ENCODE measurements around the gene S1PR2.

S1PR2 gene

DNA sequence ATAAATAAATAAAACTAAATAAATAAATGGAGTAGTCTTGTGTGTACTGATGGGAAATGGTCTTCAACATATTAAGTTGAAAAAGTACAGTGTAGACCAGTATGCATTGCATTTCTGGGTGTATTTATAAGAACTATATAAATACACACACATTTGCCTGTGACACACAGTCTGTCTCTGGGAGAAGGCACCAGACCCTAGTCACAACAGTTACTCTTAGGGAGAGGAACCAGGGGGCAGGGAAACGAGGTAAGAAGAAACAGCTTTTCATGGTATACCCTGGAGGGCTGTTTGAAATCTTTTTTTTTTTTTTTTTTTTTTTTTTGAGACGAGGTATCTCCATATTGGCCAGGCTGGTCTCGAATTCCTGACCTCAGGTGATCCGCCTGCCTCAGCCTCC, 2.8 kb upstream of the S1PR2 start:
- no peak for TF ChIP-seq TSHZ2 (CRISPR knock-in tag; IDR thresholded peaks at IDR 0.05)
- TF ChIP-seq GLIS3 (CRISPR knock-in tag; IDR thresholded peaks at IDR 0.05), result no peak
- no peak for TF ChIP-seq OSR1 (CRISPR knock-in tag; IDR thresholded peaks at IDR 0.05)
- no peak for TF ChIP-seq PPARA (CRISPR knock-in tag; IDR thresholded peaks at IDR 0.05; ENCODE audit: borderline replicate concordance)
- TF ChIP-seq TOX (CRISPR knock-in tag; IDR thresholded peaks at IDR 0.05; ENCODE audit: borderline replicate concordance), result no peak
- TF ChIP-seq, protein P1, sequence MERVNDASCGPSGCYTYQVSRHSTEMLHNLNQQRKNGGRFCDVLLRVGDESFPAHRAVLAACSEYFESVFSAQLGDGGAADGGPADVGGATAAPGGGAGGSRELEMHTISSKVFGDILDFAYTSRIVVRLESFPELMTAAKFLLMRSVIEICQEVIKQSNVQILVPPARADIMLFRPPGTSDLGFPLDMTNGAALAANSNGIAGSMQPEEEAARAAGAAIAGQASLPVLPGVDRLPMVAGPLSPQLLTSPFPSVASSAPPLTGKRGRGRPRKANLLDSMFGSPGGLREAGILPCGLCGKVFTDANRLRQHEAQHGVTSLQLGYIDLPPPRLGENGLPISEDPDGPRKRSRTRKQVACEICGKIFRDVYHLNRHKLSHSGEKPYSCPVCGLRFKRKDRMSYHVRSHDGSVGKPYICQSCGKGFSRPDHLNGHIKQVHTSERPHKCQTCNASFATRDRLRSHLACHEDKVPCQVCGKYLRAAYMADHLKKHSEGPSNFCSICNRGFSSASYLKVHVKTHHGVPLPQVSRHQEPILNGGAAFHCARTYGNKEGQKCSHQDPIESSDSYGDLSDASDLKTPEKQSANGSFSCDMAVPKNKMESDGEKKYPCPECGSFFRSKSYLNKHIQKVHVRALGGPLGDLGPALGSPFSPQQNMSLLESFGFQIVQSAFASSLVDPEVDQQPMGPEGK (CRISPR knock-in tag; IDR thresholded peaks at IDR 0.05; ENCODE audit: borderline replicate concordance), result no peak
- no peak for TF ChIP-seq ISL1 (CRISPR knock-in tag; IDR thresholded peaks at IDR 0.05)
- TF ChIP-seq ARNTL (CRISPR knock-in tag; IDR thresholded peaks at IDR 0.05; ENCODE audit: borderline replicate concordance, low read depth), result no peak
- TF ChIP-seq, protein P2, sequence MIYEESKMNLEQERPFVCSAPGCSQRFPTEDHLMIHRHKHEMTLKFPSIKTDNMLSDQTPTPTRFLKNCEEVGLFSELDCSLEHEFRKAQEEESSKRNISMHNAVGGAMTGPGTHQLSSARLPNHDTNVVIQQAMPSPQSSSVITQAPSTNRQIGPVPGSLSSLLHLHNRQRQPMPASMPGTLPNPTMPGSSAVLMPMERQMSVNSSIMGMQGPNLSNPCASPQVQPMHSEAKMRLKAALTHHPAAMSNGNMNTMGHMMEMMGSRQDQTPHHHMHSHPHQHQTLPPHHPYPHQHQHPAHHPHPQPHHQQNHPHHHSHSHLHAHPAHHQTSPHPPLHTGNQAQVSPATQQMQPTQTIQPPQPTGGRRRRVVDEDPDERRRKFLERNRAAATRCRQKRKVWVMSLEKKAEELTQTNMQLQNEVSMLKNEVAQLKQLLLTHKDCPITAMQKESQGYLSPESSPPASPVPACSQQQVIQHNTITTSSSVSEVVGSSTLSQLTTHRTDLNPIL (CRISPR knock-in tag; IDR thresholded peaks at IDR 0.05; ENCODE audit: low read depth), result no peak
- no peak for TF ChIP-seq CSRNP3 (CRISPR knock-in tag; IDR thresholded peaks at IDR 0.05)
- no peak for TF ChIP-seq ZFP30 (CRISPR knock-in tag; IDR thresholded peaks at IDR 0.05)
- TF ChIP-seq CSDC2 (CRISPR knock-in tag; IDR thresholded peaks at IDR 0.05), result no peak
- TF ChIP-seq RARB (CRISPR knock-in tag; IDR thresholded peaks at IDR 0.05), result no peak
- TF ChIP-seq ZFP3 (CRISPR knock-in tag; IDR thresholded peaks at IDR 0.05), result no peak
- TF ChIP-seq, protein P3, sequence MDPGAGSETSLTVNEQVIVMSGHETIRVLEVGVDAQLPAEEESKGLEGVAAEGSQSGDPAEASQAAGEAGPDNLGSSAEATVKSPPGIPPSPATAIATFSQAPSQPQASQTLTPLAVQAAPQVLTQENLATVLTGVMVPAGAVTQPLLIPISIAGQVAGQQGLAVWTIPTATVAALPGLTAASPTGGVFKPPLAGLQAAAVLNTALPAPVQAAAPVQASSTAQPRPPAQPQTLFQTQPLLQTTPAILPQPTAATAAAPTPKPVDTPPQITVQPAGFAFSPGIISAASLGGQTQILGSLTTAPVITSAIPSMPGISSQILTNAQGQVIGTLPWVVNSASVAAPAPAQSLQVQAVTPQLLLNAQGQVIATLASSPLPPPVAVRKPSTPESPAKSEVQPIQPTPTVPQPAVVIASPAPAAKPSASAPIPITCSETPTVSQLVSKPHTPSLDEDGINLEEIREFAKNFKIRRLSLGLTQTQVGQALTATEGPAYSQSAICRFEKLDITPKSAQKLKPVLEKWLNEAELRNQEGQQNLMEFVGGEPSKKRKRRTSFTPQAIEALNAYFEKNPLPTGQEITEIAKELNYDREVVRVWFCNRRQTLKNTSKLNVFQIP (CRISPR knock-in tag; IDR thresholded peaks at IDR 0.05; ENCODE audit: borderline replicate concordance, low read depth), result no peak
- TF ChIP-seq SNAI2 (CRISPR knock-in tag; IDR thresholded peaks at IDR 0.05), result no peak
- TF ChIP-seq ZNF70 (CRISPR knock-in tag; IDR thresholded peaks at IDR 0.05), result no peak
- no peak for ATAC-seq

- ATAC-seq, result no peak
- TF ChIP-seq CSRNP3 (CRISPR knock-in tag; IDR thresholded peaks at IDR 0.05), result no peak
- TF ChIP-seq ZNF8 (CRISPR knock-in tag; IDR thresholded peaks at IDR 0.05), result no peak
- TF ChIP-seq CSDC2 (CRISPR knock-in tag; IDR thresholded peaks at IDR 0.05), result no peak
- no peak for TF ChIP-seq ZNF565 (CRISPR knock-in tag; conservative IDR thresholded peaks at IDR 0.05; ENCODE audit: low read depth)
- no peak for TF ChIP-seq ZC3H10 (CRISPR knock-in tag; IDR thresholded peaks at IDR 0.05)
- TF ChIP-seq TSHZ2 (CRISPR knock-in tag; IDR thresholded peaks at IDR 0.05), result no peak
- no peak for TF ChIP-seq ISL1 (CRISPR knock-in tag; IDR thresholded peaks at IDR 0.05)
- no peak for TF ChIP-seq ZNF70 (CRISPR knock-in tag; IDR thresholded peaks at IDR 0.05)
- TF ChIP-seq OSR1 (CRISPR knock-in tag; IDR thresholded peaks at IDR 0.05), result no peak
- no peak for TF ChIP-seq BACH2 (CRISPR knock-in tag; IDR thresholded peaks at IDR 0.05; ENCODE audit: borderline replicate concordance)
- TF ChIP-seq PPARA (CRISPR knock-in tag; IDR thresholded peaks at IDR 0.05; ENCODE audit: borderline replicate concordance), result no peak
- TF ChIP-seq TCF4 (CRISPR knock-in tag; IDR thresholded peaks at IDR 0.05; ENCODE audit: borderline replicate concordance), result no peak
- no peak for TF ChIP-seq TOX (CRISPR knock-in tag; IDR thresholded peaks at IDR 0.05; ENCODE audit: borderline replicate concordance)
- TF ChIP-seq ZFP3 (CRISPR knock-in tag; IDR thresholded peaks at IDR 0.05), result no peak
- TF ChIP-seq, protein P1 (CRISPR knock-in tag; IDR thresholded peaks at IDR 0.05; ENCODE audit: borderline replicate concordance), result no peak
- TF ChIP-seq ESRRG (CRISPR knock-in tag; IDR thresholded peaks at IDR 0.05), result no peak
These were observed 589 bp upstream of the S1PR2 start for GRCh38 chr19:10231612-10232228.

All from SK-N-SH treated with all-trans-retinoic acid at 6 μM for 48 hours (cell line).